ENCODE data around the gene STARD9. TPM values are rescaled to one million over a fixed set of nuclear protein-coding genes. Genes with fewer than 3 reads are reported as not detected.

The STARD9 gene
- total RNA-seq, 1 donor from 2014 or later = 35.1 TPM

DNA sequence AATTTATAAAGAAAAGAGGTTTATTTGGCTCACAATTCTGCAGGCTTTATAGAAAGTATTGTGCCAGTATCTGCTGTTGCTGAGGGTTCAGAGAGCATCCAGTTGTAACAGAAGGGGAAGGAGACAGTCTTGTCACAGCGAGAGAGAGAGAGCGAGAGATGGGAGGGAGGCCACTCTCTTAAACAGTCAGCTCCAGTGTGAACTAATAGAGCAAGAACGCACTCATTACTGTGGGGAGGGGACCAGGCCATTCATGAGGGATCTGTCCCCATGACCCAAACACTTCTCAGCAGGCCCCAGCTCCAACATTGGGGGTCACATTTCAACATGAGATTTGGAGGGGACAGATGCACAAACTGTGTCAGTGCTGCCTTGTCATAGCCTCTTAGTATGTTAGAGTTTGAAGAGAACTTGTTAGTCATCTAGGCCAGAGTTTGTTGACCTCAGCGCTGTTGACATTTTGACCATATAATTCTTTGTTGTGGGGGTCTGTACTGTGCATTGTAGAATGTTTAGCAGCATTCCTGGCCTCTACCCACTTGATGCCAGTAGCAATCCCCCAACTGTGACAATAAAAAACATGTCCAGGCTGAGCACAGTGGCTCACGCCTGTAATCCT, 15.3 kb downstream of the STARD9 start:
- Histone ChIP-seq H3K4me3 (no peak overlapping the region), H3K27ac (peak overlapping the region; percentile 1), H3K4me1 (peaks cover 26% of the 10 kb centered on the region), H3K9me3 (no peaks in the 10 kb centered on the region), H3K36me3 (peaks cover 0 to 8% of the 10 kb centered on the region in 2 donors), H3K27me3 (no peaks in the 10 kb centered on the region)
- intact Hi-C loops (cut with DNase I) = no loop called here
- TF ChIP-seq POLR2AphosphoS5 (IDR thresholded peaks at IDR 0.05; ENCODE audit: insufficient read depth in 1 of 2, low read depth in 1 of 2) = no peak
- no peak for TF ChIP-seq CTCF (IDR thresholded peaks at IDR 0.05)
- TF ChIP-seq POLR2A (IDR thresholded peaks at IDR 0.05) = no peak
- no peak for DNase-seq (ENCODE audit: extremely low spot score in 2 of 2)

GRCh38 chr15:42591238-42591934, 16.0 kb downstream of the STARD9 start:
- Histone ChIP-seq H3K27me3 (no peaks in the 10 kb centered on the region), H3K9me3 (no peaks in the 10 kb centered on the region), H3K4me3 (no peak overlapping the region), H3K27ac (peak overlapping the region; percentile 1), H3K4me1 (peaks cover 27% of the 10 kb centered on the region), H3K36me3 (peaks cover 0 to 1% of the 10 kb centered on the region in 2 donors)
- no peak for DNase-seq (ENCODE audit: extremely low spot score in 2 of 2)
- TF ChIP-seq POLR2A (IDR thresholded peaks at IDR 0.05) = no peak
- TF ChIP-seq CTCF (IDR thresholded peaks at IDR 0.05) = no peak
- TF ChIP-seq POLR2AphosphoS5 (IDR thresholded peaks at IDR 0.05; ENCODE audit: insufficient read depth in 1 of 2, low read depth in 1 of 2) = no peak
- intact Hi-C loops (cut with DNase I) = no loop called here

- H3K36me3 ChIP-seq = no peaks in the 10 kb centered on the region
- intact Hi-C loops (cut with DNase I) = no loop called here
- H3K9me3 ChIP-seq = no peaks in the 10 kb centered on the region
- no peak for DNase-seq (ENCODE audit: extremely low spot score in 2 of 2)
- peaks cover 28% of the 10 kb centered on the region for H3K4me1 ChIP-seq
- TF ChIP-seq POLR2AphosphoS5 (IDR thresholded peaks at IDR 0.05; ENCODE audit: insufficient read depth in 1 of 2, low read depth in 1 of 2) (no peak), POLR2A (IDR thresholded peaks at IDR 0.05) (no peak)
- H3K27me3 ChIP-seq = no peaks in the 10 kb centered on the region
- H3K27ac ChIP-seq = peak overlapping the region; percentile 79
- no peak overlapping the region for H3K4me3 ChIP-seq
These were observed 17.3 kb downstream of the STARD9 start for GRCh38 chr15:42592716-42593115.

- Histone ChIP-seq H3K27me3 (no peaks in the 10 kb centered on the region), H3K4me1 (peaks cover 28% of the 10 kb centered on the region), H3K4me3 (no peak overlapping the region), H3K27ac (peak overlapping the region; percentile 79), H3K9me3 (no peaks in the 10 kb centered on the region), H3K36me3 (no peaks in the 10 kb centered on the region)
- TF ChIP-seq POLR2AphosphoS5 (IDR thresholded peaks at IDR 0.05; ENCODE audit: insufficient read depth in 1 of 2, low read depth in 1 of 2) (peak in 1 of 2 donors; percentile 57), POLR2A (IDR thresholded peaks at IDR 0.05) (no peak)
- peak in 1 of 2 donors; percentile 89 for DNase-seq (ENCODE audit: extremely low spot score in 2 of 2)
- intact Hi-C loops (cut with DNase I) = no loop called here
These were observed 17.7 kb downstream of the STARD9 start for GRCh38 chr15:42593143-42593542.

DNA sequence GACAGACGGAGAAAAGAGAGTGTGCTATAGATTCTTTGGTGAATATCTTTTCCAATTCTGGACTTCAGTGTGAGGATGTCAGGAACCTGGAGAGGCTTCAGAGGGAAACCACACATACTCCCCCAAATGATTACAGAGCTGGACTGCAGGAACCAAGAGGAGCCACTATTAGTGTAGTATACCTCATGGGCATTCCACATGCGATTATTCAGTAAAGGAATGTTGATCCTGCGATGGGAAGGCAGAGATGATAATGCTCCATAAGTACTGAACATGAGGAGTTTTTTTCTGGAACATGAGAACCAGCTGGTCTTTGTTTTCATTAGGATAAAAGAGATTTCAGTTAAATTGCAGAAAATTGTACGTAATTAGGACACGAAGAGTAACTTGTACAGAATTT, 18.7 kb downstream of the STARD9 start:
- DNase-seq (ENCODE audit: extremely low spot score in 2 of 2) = no peak
- Histone ChIP-seq H3K36me3 (no peaks in the 10 kb centered on the region), H3K27me3 (no peaks in the 10 kb centered on the region), H3K4me3 (no peak overlapping the region), H3K27ac (peak overlapping the region; percentile 79), H3K9me3 (no peaks in the 10 kb centered on the region), H3K4me1 (peaks cover 28% of the 10 kb centered on the region)
- no peak for TF ChIP-seq POLR2A (IDR thresholded peaks at IDR 0.05)
- TF ChIP-seq POLR2AphosphoS5 (IDR thresholded peaks at IDR 0.05; ENCODE audit: insufficient read depth in 1 of 2, low read depth in 1 of 2) = no peak
- TF ChIP-seq CTCF (IDR thresholded peaks at IDR 0.05) = no peak
- intact Hi-C loops (cut with DNase I) = no loop called here
